ENCODE results near the gene UPP2. TPM values are rescaled to one million over a fixed set of nuclear protein-coding genes. Genes with fewer than 3 reads are reported as not detected.

Gene UPP2
- total RNA-seq, 1 donor from 2014 or later: not detected

- peaks cover 2% of the 10 kb centered on the region for H3K4me1 Mint-ChIP-seq
- TF ChIP-seq CTCF (IDR thresholded peaks at IDR 0.05; ENCODE audit: unreplicated experiment): no peak
- H3K4me3 Mint-ChIP-seq: no peak overlapping the region
- no peak for DNase-seq (ENCODE audit: low spot score in 2 of 2, unreplicated experiment in 2 of 2)
- H3K27me3 Mint-ChIP-seq (ENCODE audit: low read depth): no peaks in the 10 kb centered on the region
- H3K36me3 Mint-ChIP-seq: no peaks in the 10 kb centered on the region
- H3K9me3 Mint-ChIP-seq: peaks cover 5% of the 10 kb centered on the region
- H3K27ac Mint-ChIP-seq: no peak overlapping the region
Observed at GRCh38 chr2:158134055-158134454, 32.4 kb downstream of the UPP2 start.

- Mint-ChIP-seq H3K27ac (no peak overlapping the region), H3K27me3 (ENCODE audit: low read depth) (no peaks in the 10 kb centered on the region), H3K4me1 (peaks cover 2% of the 10 kb centered on the region), H3K9me3 (peaks cover 5% of the 10 kb centered on the region), H3K4me3 (no peak overlapping the region), H3K36me3 (no peaks in the 10 kb centered on the region)
- TF ChIP-seq CTCF (IDR thresholded peaks at IDR 0.05; ENCODE audit: unreplicated experiment): no peak
- DNase-seq (ENCODE audit: low spot score in 2 of 2, unreplicated experiment in 2 of 2): no peak
Observed at GRCh38 chr2:158134655-158135054, 33.0 kb downstream of the UPP2 start.

DNA sequence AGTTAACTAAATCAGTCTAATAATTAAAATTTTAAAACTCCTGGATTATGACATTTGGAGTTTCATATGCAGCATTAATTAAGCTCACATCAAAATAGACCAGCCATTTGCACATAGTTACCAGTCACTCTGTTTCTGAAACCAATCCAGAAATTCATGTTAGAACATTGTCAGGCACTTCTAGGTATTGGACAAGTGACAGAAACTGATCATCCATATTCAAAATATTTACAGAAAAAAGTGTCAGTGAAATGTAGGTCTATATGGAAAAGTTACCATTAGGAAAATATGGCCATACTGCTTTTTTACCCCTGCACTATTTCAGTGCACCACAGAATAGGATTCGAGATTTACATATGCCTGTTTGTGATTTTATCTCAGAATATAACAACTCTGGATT is 33.4 kb downstream of the UPP2 start:
- H3K9me3 Mint-ChIP-seq: peaks cover 5% of the 10 kb centered on the region
- TF ChIP-seq CTCF (IDR thresholded peaks at IDR 0.05; ENCODE audit: unreplicated experiment): no peak
- peaks cover 2% of the 10 kb centered on the region for H3K4me1 Mint-ChIP-seq
- no peaks in the 10 kb centered on the region for H3K27me3 Mint-ChIP-seq (ENCODE audit: low read depth)
- no peaks in the 10 kb centered on the region for H3K36me3 Mint-ChIP-seq
- no peak overlapping the region for H3K27ac Mint-ChIP-seq
- DNase-seq (ENCODE audit: low spot score in 2 of 2, unreplicated experiment in 2 of 2): no peak
- H3K4me3 Mint-ChIP-seq: no peak overlapping the region

DNA sequence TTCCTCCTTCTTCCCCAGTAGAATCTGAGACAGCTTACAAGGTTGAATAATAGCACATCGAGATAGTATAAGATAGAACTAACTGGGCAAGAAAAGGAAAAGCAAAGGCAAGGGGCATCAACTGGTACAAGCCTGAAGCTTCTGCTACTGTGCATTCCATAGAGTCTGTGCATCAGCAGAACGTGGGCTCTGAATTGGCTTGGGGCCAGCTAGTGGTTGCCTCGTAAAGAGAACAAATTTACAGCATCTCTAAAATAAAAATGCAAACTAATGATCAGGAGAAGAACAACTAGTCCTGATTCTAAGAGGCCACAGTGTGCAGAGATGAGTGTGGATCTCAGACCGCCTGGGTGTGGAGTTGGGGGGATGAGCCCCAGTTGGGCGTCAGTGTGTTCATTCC is 36.6 kb downstream of the UPP2 start:
- no peaks in the 10 kb centered on the region for H3K36me3 Mint-ChIP-seq
- H3K27me3 Mint-ChIP-seq (ENCODE audit: low read depth): no peaks in the 10 kb centered on the region
- peaks cover 8% of the 10 kb centered on the region for H3K4me1 Mint-ChIP-seq
- no peak for DNase-seq (ENCODE audit: low spot score in 2 of 2, unreplicated experiment in 2 of 2)
- no peaks in the 10 kb centered on the region for H3K9me3 Mint-ChIP-seq
- no peak for TF ChIP-seq CTCF (IDR thresholded peaks at IDR 0.05; ENCODE audit: unreplicated experiment)
- H3K27ac Mint-ChIP-seq: no peak overlapping the region
- H3K4me3 Mint-ChIP-seq: no peak overlapping the region

DNA sequence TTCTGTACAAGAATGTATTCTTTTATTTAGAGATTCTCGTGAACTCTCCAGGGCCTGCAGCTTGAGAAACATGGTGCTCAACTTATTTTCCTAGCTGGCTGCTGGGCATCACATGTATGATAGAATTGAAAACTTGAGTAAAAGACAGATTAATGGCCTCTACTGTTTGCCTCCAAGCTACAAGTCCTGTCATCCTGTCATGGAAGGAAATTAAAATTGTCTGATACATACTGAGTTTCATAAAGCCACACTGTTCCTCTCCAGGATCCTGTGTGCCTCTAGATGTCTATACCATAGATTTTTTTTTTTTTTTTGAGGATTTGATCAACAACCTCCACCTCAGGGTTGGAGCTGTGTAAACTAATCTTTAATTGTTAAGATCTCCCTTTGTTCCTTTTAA is 38.5 kb downstream of the UPP2 start:
- Mint-ChIP-seq H3K27me3 (ENCODE audit: low read depth) (no peaks in the 10 kb centered on the region), H3K9me3 (peaks cover 2% of the 10 kb centered on the region), H3K27ac (no peak overlapping the region), H3K4me1 (peaks cover 11% of the 10 kb centered on the region), H3K4me3 (no peak overlapping the region), H3K36me3 (peaks cover under 1% of the 10 kb centered on the region)
- DNase-seq (ENCODE audit: low spot score in 2 of 2, unreplicated experiment in 2 of 2): no peak
- no peak for TF ChIP-seq CTCF (IDR thresholded peaks at IDR 0.05; ENCODE audit: unreplicated experiment)

GRCh38 chr2:158142165-158142564 is 40.5 kb downstream of the UPP2 start:
- DNase-seq (ENCODE audit: low spot score in 2 of 2, unreplicated experiment in 2 of 2): no peak
- Mint-ChIP-seq H3K36me3 (peaks cover 1% of the 10 kb centered on the region), H3K27ac (no peak overlapping the region), H3K27me3 (ENCODE audit: low read depth) (no peaks in the 10 kb centered on the region), H3K4me1 (peaks cover 11% of the 10 kb centered on the region), H3K9me3 (peaks cover 15% of the 10 kb centered on the region), H3K4me3 (no peak overlapping the region)
- no peak for TF ChIP-seq CTCF (IDR thresholded peaks at IDR 0.05; ENCODE audit: unreplicated experiment)
